Peyer's patch (tissue), 4 donors: ENCODE measurements around the gene HK2.

Source experiments
- POLR2A ChIP-seq, 2 donors: fragments of 450-650 bp; IDR thresholded peaks; one replicate each; pipeline ENCODE4 v1.5.1; 2017; ENCODE audit warnings: antibody characterized with exemption in 2 of 2, mild to moderate bottlenecking in 2 of 2, moderate library complexity in 2 of 2
- TF ChIP-seq, protein P1 (sequence below), 6 experiments: fragments of 450-650 bp in 4 of 6; fragments of 200-600 bp in 2 of 6; sonication (generic) in 1 of 6; IDR thresholded peaks; one replicate each; pipeline ENCODE4 v1.5.1; 2017 to 2019; ENCODE audit warnings: antibody characterized with exemption in 6 of 6, mild to moderate bottlenecking in 3 of 6, moderate library complexity in 1 of 6

DNA sequence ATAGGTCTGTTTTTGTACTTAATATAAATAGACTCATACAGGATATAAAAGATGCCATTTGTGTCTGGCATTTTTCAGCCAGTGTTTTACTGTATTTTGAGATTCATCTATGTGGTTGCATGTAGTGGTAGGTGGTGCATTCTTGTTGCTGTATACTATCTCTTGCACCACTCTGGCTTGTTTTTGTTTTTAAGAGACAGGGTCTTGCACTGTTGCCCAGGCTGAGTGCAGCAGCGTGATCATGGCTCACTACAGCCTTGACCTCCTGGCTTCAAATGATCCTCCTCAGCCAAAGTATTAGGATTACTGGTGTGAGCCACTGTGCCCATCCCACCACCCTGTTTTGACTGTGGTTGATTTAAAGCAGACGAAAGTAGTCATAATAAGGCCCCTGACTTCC, 12.6 kb downstream of the HK2 start:
- TF ChIP-seq, protein P1, sequence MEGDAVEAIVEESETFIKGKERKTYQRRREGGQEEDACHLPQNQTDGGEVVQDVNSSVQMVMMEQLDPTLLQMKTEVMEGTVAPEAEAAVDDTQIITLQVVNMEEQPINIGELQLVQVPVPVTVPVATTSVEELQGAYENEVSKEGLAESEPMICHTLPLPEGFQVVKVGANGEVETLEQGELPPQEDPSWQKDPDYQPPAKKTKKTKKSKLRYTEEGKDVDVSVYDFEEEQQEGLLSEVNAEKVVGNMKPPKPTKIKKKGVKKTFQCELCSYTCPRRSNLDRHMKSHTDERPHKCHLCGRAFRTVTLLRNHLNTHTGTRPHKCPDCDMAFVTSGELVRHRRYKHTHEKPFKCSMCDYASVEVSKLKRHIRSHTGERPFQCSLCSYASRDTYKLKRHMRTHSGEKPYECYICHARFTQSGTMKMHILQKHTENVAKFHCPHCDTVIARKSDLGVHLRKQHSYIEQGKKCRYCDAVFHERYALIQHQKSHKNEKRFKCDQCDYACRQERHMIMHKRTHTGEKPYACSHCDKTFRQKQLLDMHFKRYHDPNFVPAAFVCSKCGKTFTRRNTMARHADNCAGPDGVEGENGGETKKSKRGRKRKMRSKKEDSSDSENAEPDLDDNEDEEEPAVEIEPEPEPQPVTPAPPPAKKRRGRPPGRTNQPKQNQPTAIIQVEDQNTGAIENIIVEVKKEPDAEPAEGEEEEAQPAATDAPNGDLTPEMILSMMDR (IDR thresholded peaks at IDR 0.05): no peak
- TF ChIP-seq POLR2A (IDR thresholded peaks at IDR 0.05): no peak
